IMR-90 (cell line): ENCODE results near the gene RAP1A. TPM values are rescaled to one million over a fixed set of nuclear protein-coding genes. Genes with fewer than 3 reads are reported as not detected.

Experiments
- ATAC-seq: fragments of 200-7000 bp; cut with Tn5 transposase; 2 replicates; pipeline ENCODE4 v1.9.1; 2020; ENCODE audit warnings: low read depth, mild to moderate bottlenecking, moderate library complexity
- BruUV-seq: library from RNA; stranded (reverse); fragments of 400-500 nt; replicated peaks from 2 replicates; lab custom pipeline; 2021; lab: Mats Ljungman, UMichigan
- CTCF ChIA-PET: fragments of 300-600 bp; formaldehyde crosslinking; extraction: SDS; loops from one replicate; lab custom pipeline; 2021; ENCODE audit warnings: antibody characterized with exemption; lab: Yijun Ruan, JAX
- POLR2A ChIA-PET: fragments of 300-600 bp; sonication (Branson Sonifier 250); formaldehyde crosslinking; loops from one replicate; lab custom pipeline; 2022; ENCODE audit warnings: antibody characterized with exemption; ENCODE audit not compliant: unreplicated experiment; lab: Charles Lee
- DNase-seq: peaks from one replicate; pipeline ENCODE4 v3.0.0; 2013
- H2AFZ ChIP-seq: replicated peaks from 2 replicates; pipeline ENCODE3; 2013; ENCODE audit warnings: low read length, mild to moderate bottlenecking; ENCODE audit not compliant: poor library complexity
- H2AK5ac ChIP-seq: 2 replicates; pipeline ENCODE4 v1.6.1; 2013; ENCODE audit warnings: low read depth, low read length, inconsistent platforms
- H2AK9ac ChIP-seq: replicated peaks from 2 replicates; pipeline ENCODE3; 2013; ENCODE audit warnings: mild to moderate bottlenecking, low read depth, low read length, moderate library complexity; ENCODE audit not compliant: poor library complexity
- H2BK120ac ChIP-seq: 2 replicates; pipeline ENCODE4 v1.6.1; 2013; ENCODE audit warnings: low read depth, low read length, inconsistent platforms
- H2BK15ac ChIP-seq: 3 replicates; pipeline ENCODE4 v1.6.1; 2013; ENCODE audit warnings: low read depth, low read length, inconsistent platforms
- H2BK20ac ChIP-seq: 2 replicates; pipeline ENCODE4 v1.6.1; 2013; ENCODE audit warnings: low read depth, mild to moderate bottlenecking, inconsistent platforms, low read length, moderate library complexity
- H2BK5ac ChIP-seq: 2 replicates; pipeline ENCODE4 v1.6.1; 2013; ENCODE audit warnings: mild to moderate bottlenecking, low read depth, low read length, inconsistent platforms; ENCODE audit not compliant: poor library complexity, severe bottlenecking
- H3K14ac ChIP-seq: replicated peaks from 2 replicates; pipeline ENCODE4 v1.6.1; 2013; ENCODE audit warnings: low read depth, low read length, inconsistent platforms
- H3K18ac ChIP-seq: 2 replicates; pipeline ENCODE4 v1.6.1; 2013; ENCODE audit warnings: low read depth, low read length, control low read depth
- H3K23ac ChIP-seq: 2 replicates; pipeline ENCODE4 v1.6.1; 2013; ENCODE audit warnings: low read depth, low read length, inconsistent platforms
- H3K27ac ChIP-seq: 2 replicates; pipeline ENCODE4 v1.5.1; 2013; ENCODE audit warnings: mild to moderate bottlenecking, control low read depth, low read length; ENCODE audit not compliant: insufficient read depth
- H3K27me3 ChIP-seq: 2 replicates; pipeline ENCODE4 v1.6.1; 2013; ENCODE audit warnings: low read length; ENCODE audit not compliant: control insufficient read depth, insufficient read depth
- H3K36me3 ChIP-seq: 2 replicates; pipeline ENCODE4 v1.6.1; 2013; ENCODE audit warnings: low read length, mixed read lengths; ENCODE audit not compliant: control insufficient read depth, insufficient read depth
- H3K4ac ChIP-seq: 2 replicates; pipeline ENCODE4 v1.6.1; 2013; ENCODE audit warnings: low read depth, low read length, inconsistent platforms
- H3K4me1 ChIP-seq: 2 replicates; pipeline ENCODE4 v1.6.1; 2013; ENCODE audit warnings: low read length, mixed read lengths; ENCODE audit not compliant: control insufficient read depth, insufficient read depth
- H3K4me2 ChIP-seq: 2 replicates; pipeline ENCODE4 v1.6.1; 2013; ENCODE audit warnings: low read depth, mild to moderate bottlenecking, control low read depth, low read length, moderate library complexity
- H3K4me3 ChIP-seq: 2 replicates; pipeline ENCODE4 v1.5.1; 2013; ENCODE audit warnings: low read depth, mild to moderate bottlenecking, control low read depth, low read length, moderate library complexity; ENCODE audit not compliant: insufficient read depth
- H3K56ac ChIP-seq: 2 replicates; pipeline ENCODE4 v1.6.1; 2013; ENCODE audit warnings: low read length, inconsistent platforms; ENCODE audit not compliant: insufficient read depth; ENCODE audit errors: extremely low read depth
- H3K79me1 ChIP-seq, 2 experiments: 2 replicates each; pipeline ENCODE4 v1.6.1; 2013; ENCODE audit warnings: low read length in 2 of 2, inconsistent platforms in 1 of 2, low read depth in 1 of 2
- H3K9ac ChIP-seq: 2 replicates; pipeline ENCODE4 v1.6.1; 2013; ENCODE audit warnings: low read depth, low read length, control low read depth
- H3K9me1 ChIP-seq: 2 replicates; pipeline ENCODE4 v1.6.1; 2013; ENCODE audit warnings: low read length, inconsistent platforms; ENCODE audit not compliant: insufficient read depth
- H3K9me3 ChIP-seq: 2 replicates; pipeline ENCODE4 v1.6.1; 2013; ENCODE audit warnings: low read length; ENCODE audit not compliant: control insufficient read depth, insufficient read depth
- H4K20me1 ChIP-seq: 2 replicates; pipeline ENCODE4 v1.6.1; 2013; ENCODE audit warnings: low read length, inconsistent platforms; ENCODE audit not compliant: insufficient read depth
- H4K5ac ChIP-seq: 2 replicates; pipeline ENCODE4 v1.6.1; 2013; ENCODE audit warnings: mild to moderate bottlenecking, low read depth, low read length, control low read depth
- H4K8ac ChIP-seq, 2 experiments: 2 replicates each; pipeline ENCODE4 v1.6.1; 2013; ENCODE audit warnings: low read depth in 2 of 2, low read length in 2 of 2, control low read depth in 1 of 2, inconsistent platforms in 1 of 2
- H4K91ac ChIP-seq: 2 replicates; pipeline ENCODE4 v1.6.1; 2013; ENCODE audit warnings: low read depth, low read length, inconsistent platforms; ENCODE audit not compliant: insufficient read depth
- FOS ChIP-seq: fragments of 150-350 bp; IDR thresholded peaks from 2 replicates; pipeline ENCODE4 v1.6.1; 2016; ENCODE audit warnings: low read depth, low read length
- MAZ ChIP-seq: IDR thresholded peaks from 2 replicates; pipeline ENCODE4 v1.6.1; 2012; ENCODE audit warnings: low read depth, mild to moderate bottlenecking, low read length, improper control_type of control experiment, moderate library complexity, borderline replicate concordance
- MXI1 ChIP-seq: IDR thresholded peaks from 2 replicates; pipeline ENCODE4 v1.6.1; 2012; ENCODE audit warnings: low read depth, mild to moderate bottlenecking, low read length, moderate library complexity, borderline replicate concordance
- POLR2A ChIP-seq: IDR thresholded peaks from 2 replicates; pipeline ENCODE4 v1.6.1; 2012; ENCODE audit warnings: mild to moderate bottlenecking, low read depth, low read length
- WGBS, 2 experiments: methylation state at CpG; one replicate each; pipeline versions ENCODE4 v1.1.5 to v1.1.7; 2013; ENCODE audit warnings: missing lambda C conversion rate in 2 of 2; ENCODE audit not compliant: insufficient read length in 1 of 2; ENCODE audit errors: extremely low coverage in 2 of 2; 5-methylcytosine and 5-hydroxymethylcytosine counted together
- dilution Hi-C: fragments of 300-500 bp; cut with HindIII; formaldehyde crosslinking; loops from one replicate; pipeline ENCODE4 v1.14.3; 2018; ENCODE audit warnings: low sequenced_read_pairs; ENCODE audit not compliant: unreplicated experiment
- in situ Hi-C: fragments of 300-500 bp; cut with MboI; formaldehyde crosslinking; loops from 3 replicates; pipeline ENCODE4 v1.14.3; 2019; ENCODE audit warnings: low sequenced_read_pairs, inconsistent platforms, mixed read lengths
- intact Hi-C: fragments of 100-400 bp; cut with micrococcal nuclease; formaldehyde crosslinking; loops from 2 replicates; pipeline ENCODE4 v1.10.0; 2022
- polyA plus RNA-seq, 3 experiments: library from polyadenylated mRNA; depleted of rRNA; stranded (reverse); fragments of >200 nt; gene quantifications; 2 replicates each; pipeline ENCODE4 v1.2.3, GENCODE V29; 2012; ENCODE audit warnings: low replicate concordance in 1 of 3
- total RNA-seq: library from RNA; depleted of rRNA; stranded (reverse); fragments of >200 nt; gene quantifications from 2 replicates; pipeline ENCODE4 v1.2.3, GENCODE V29; 2012
- TF ChIP-seq, protein P1 (sequence below): fragments of 150-350 bp; IDR thresholded peaks from 2 replicates; pipeline ENCODE4 v1.6.1; 2016; ENCODE audit warnings: low read depth, mild to moderate bottlenecking, low read length, moderate library complexity, borderline replicate concordance

RAP1A gene
- total and polyA plus RNA-seq, 2 of the 4 experiments (the other 2 are of a cell fraction), result 18.1 to 43.6 TPM

DNA sequence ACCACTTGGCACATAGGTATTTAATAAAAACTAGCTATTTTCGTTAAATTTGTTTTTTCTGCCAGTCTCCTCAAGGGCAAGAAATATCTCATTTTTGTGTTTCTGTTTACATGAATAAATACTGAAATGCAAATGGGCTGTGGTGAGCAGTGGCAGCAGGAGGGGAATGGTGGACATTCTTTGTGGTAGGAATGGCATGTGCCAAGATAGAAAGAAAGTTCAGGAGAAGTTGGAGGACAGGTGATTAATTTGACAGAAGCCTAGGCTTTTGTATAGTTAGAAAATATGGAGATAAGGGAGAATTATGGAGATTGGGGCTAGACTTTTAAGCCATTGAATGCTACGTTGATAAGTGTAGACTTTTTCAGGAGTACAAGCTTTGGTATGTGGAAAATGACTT, 8.6 kb downstream of the RAP1A start:
- ATAC-seq (no peak), DNase-seq (no peak)
- intact Hi-C loops (no loop called here), in situ Hi-C loops (no loop called here), dilution Hi-C loops (no loop called here)
- no CpG with 5 or more reads among the region's 2 CpGs for WGBS, 2 experiments
- Histone ChIP-seq H3K9me1 (peaks cover 2% of the 10 kb centered on the region), H3K18ac (no peak overlapping the region), H3K14ac (peak overlapping the region; percentile 76; the same call in 1 of the 2 replicates), H2BK120ac (no peak overlapping the region), H3K4me1 (peaks cover 4% of the 10 kb centered on the region), H2AFZ (no peak overlapping the region), H3K23ac (no peak overlapping the region), H3K9ac (no peak overlapping the region), H4K91ac (no peak overlapping the region), H4K8ac (no peak overlapping the region), H2AK9ac (no peak overlapping the region), H3K27ac (no peak overlapping the region), H3K36me3 (no peaks in the 10 kb centered on the region), H2AK5ac (no peak overlapping the region), H3K4me3 (no peak overlapping the region), H4K5ac (no peak overlapping the region), H3K27me3 (no peaks in the 10 kb centered on the region), H4K20me1 (peaks cover 60% of the 10 kb centered on the region), H3K9me3 (no peaks in the 10 kb centered on the region), H2BK15ac (no peak overlapping the region), H3K4ac (no peak overlapping the region), H2BK20ac (no peak overlapping the region), H2BK5ac (no peak overlapping the region), H3K56ac (no peak overlapping the region), H3K79me1 (peaks cover 11 to 64% of the 10 kb centered on the region in 2 experiments; a peak in 3 of 4 replicates), H3K4me2 (no peak overlapping the region)
- BruUV-seq, result no TSS peak
- ChIA-PET CTCF (interaction anchor here (0.6 to 0.8 kb wide), 2 partner anchors 73 to 120 kb away, joined by 3 to 5 read pairs; no protein-coding TSS in a partner anchor), POLR2A (no interaction called here)
- TF ChIP-seq, protein P1, sequence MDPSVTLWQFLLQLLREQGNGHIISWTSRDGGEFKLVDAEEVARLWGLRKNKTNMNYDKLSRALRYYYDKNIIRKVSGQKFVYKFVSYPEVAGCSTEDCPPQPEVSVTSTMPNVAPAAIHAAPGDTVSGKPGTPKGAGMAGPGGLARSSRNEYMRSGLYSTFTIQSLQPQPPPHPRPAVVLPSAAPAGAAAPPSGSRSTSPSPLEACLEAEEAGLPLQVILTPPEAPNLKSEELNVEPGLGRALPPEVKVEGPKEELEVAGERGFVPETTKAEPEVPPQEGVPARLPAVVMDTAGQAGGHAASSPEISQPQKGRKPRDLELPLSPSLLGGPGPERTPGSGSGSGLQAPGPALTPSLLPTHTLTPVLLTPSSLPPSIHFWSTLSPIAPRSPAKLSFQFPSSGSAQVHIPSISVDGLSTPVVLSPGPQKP, result no peak
- TF ChIP-seq POLR2A (no peak), MAZ (no peak), FOS (no peak), MXI1 (no peak)
